Mucosa of descending colon (tissue), 3 donors: ENCODE results near the gene EMC6. TPM values are rescaled to one million over a fixed set of nuclear protein-coding genes. Genes with fewer than 3 reads are reported as not detected.

ENCODE experiments used
- ATAC-seq: fragments of 200-7000 bp; cut with Tn5 transposase; one replicate; pipeline ENCODE4 v1.9.1; 2020; ENCODE audit warnings: mild to moderate bottlenecking, moderate library complexity
- DNase-seq, 3 donors: peaks; one replicate each; pipeline ENCODE4 v3.0.0-alpha.2; 2020
- H3K36me3 ChIP-seq: fragments of 200-600 bp; one replicate; pipeline ENCODE4 v1.8.0; 2021; ENCODE audit warnings: low read depth, mild to moderate bottlenecking
- H3K4me1 ChIP-seq: fragments of 200-600 bp; one replicate; pipeline ENCODE4 v1.8.0; 2021; ENCODE audit warnings: low read depth, mild to moderate bottlenecking
- H3K4me3 ChIP-seq: fragments of 200-600 bp; one replicate; pipeline ENCODE4 v1.8.0; 2021; ENCODE audit warnings: mild to moderate bottlenecking
- H3K9me3 ChIP-seq: fragments of 200-600 bp; one replicate; pipeline ENCODE4 v1.8.0; 2021; ENCODE audit warnings: mild to moderate bottlenecking
- CTCF ChIP-seq: fragments of 200-600 bp; IDR thresholded peaks from one replicate; pipeline ENCODE4 v1.8.0; 2022; ENCODE audit warnings: antibody characterized with exemption, mild to moderate bottlenecking
- intact Hi-C, 2 donors: fragments of 100-400 bp; cut with DNase I in 1 of 2; cut with micrococcal nuclease in 1 of 2; formaldehyde crosslinking; loops; one replicate each; pipeline versions ENCODE4 v1.11.0 to v1.11.1; 2022; cut with DNase I, micrococcal nuclease
- total RNA-seq, 3 donors: library from RNA; stranded (reverse); fragmentation: NEBNext Ultra II Directional in 2 of 3; extraction: Animal tissue kit (Norgen Biotek cat#: 25700) in 2 of 3; gene quantifications; one replicate each; pipeline versions ENCODE4 v1.2.1 to v1.2.4, GENCODE V29; 2021 to 2023
- donor health status: DM: no; HTN: no; CAD: no; lungs with moderate emphysema.
- donor health status: DM: no; HTN: no; CAD: no.
- donor health status: DM: no; HTN: yes; CAD: no.

Gene EMC6
- total RNA-seq, 3 donors from 2014 or later: 29.3 to 41.3 (median 32.8) TPM

DNA sequence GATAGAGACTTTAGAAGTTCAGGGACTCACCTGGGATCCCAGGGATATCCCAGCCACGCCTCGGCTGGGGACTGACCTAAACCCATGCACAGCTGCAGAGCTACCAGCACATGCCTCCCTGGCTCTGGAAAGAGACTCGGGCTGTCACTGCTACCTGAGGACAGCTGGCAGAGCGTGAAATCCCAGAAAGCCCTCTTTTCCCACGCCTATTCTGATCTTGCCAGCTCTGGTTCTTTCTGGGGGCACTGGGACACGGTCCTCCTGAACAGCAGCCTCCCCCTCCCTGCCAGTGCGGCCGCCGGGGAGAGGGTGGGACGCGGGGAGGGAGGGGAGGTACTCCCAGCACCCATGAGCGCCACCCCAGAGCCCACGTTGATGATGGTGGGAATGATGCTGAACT is 16.6 kb downstream of the EMC6 start:
- TF ChIP-seq CTCF: no peak
- no peak for DNase-seq
- no peaks in the 10 kb centered on the region for H3K9me3 ChIP-seq
- H3K4me3 ChIP-seq: no peak overlapping the region
- no peak for ATAC-seq
- intact Hi-C loops: no loop called here
- no peaks in the 10 kb centered on the region for H3K36me3 ChIP-seq
- H3K4me1 ChIP-seq: no peaks in the 10 kb centered on the region

GRCh38 chr17:3688027-3688553 is 19.5 kb downstream of the EMC6 start:
- Histone ChIP-seq H3K4me3 (no peak overlapping the region), H3K9me3 (no peaks in the 10 kb centered on the region), H3K36me3 (no peaks in the 10 kb centered on the region), H3K4me1 (no peaks in the 10 kb centered on the region)
- intact Hi-C loops: no loop called here
- no peak for TF ChIP-seq CTCF
- DNase-seq (no peak), ATAC-seq (no peak)

DNA sequence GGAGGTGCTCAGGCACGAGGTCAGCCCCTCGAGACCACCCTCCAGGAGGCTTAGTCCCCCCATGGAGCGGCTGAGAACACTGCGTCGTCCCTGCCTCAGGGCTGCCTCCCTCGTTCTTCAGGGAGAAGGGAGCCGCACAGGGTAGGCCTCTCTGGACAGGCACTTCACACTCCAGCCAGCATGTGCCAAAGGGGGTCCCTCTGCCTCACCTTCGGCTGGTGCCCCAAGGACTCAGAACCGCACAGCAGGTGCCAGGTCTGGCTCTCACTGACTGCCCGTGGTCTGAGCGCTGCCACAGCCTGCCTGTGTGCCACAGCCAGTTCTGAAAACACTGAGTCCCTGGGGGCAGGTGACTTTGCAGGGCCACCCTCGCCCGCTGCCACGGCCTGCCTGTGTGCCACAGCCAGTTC is 20.2 kb downstream of the EMC6 start:
- Histone ChIP-seq H3K36me3 (no peaks in the 10 kb centered on the region), H3K4me1 (no peaks in the 10 kb centered on the region), H3K9me3 (no peaks in the 10 kb centered on the region), H3K4me3 (no peak overlapping the region)
- intact Hi-C loops: no loop called here
- ATAC-seq (peak; percentile 32), DNase-seq (no peak)
- TF ChIP-seq CTCF: no peak

DNA sequence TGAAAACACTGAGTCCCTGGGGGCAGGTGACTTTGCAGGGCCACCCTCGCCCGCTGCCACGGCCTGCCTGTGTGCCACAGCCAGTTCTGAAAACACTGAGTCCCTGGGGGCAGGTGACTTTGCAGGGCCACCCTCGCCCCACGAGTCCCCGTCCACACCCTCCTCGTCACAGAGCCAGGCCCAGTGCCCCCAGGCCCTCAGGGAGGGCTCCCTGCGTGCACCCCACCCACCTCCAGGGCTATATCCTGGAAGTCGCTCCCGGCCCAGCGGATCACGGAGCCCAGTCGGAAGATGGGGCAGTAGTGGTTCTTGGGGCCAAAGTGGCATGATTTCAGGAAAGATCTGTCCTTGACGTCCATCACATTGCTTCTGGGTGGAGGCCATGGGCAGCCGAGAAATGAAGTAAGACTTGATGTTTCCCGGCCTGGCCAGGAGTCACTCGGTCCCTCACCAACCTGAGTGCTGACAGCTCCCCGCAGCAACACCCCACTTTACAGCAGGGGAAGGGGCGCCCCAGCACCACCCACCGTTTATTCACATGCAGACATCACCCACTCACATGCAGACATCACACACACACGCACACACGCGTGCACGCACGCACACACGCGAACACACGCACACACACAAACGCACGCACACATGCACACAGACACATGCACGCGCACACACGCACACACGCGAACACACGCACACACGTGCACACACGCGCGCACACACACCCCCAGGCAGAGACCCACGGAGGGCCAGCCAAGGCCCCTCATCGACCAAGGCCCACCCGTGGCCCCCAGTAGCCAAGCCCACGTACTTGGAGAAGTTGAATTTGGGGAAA is 20.9 kb downstream of the EMC6 start:
- intact Hi-C loops: no loop called here
- Histone ChIP-seq H3K4me1 (no peaks in the 10 kb centered on the region), H3K36me3 (no peaks in the 10 kb centered on the region), H3K4me3 (no peak overlapping the region), H3K9me3 (no peaks in the 10 kb centered on the region)
- DNase-seq (no peak), ATAC-seq (peak; percentile 17)
- TF ChIP-seq CTCF: no peak

DNA sequence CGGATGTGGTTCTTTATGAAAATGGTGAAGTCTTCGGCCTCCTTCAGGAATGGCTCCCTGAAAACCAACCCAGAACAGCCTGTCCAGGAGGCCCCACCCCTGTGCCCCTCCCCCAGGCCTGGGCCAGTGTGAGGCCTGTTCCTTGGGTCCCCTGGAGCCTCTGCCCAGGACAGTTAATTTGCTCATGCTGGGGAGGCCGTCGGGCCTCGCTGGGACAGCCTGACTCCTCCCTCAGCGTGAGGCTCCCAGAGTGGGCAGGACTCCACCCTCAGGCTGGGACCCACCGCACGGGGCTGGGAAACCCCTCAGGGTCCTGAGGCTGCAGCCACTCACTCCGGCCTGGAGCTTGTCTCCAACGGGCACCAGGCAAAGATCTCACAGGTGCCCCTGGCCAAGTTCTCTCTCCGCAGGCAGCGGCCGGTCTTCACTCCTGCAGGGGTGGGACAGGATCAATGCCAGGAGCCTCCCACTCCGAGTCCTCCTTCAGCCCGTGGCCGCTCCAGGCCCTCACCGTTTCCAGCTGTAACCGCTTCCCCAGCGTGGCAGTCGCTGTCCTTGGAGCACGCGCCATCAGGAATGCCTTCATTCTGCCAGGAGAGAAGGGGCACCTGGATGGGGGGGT is 21.6 kb downstream of the EMC6 start:
- Histone ChIP-seq H3K36me3 (no peaks in the 10 kb centered on the region), H3K9me3 (no peaks in the 10 kb centered on the region), H3K4me1 (no peaks in the 10 kb centered on the region), H3K4me3 (no peak overlapping the region)
- intact Hi-C loops: no loop called here
- TF ChIP-seq CTCF: no peak
- no peak for ATAC-seq
- no peak for DNase-seq
